Endodermal cell (in vitro differentiated cells): ENCODE data around the gene RAX2. TPM values are rescaled to one million over a fixed set of nuclear protein-coding genes. Genes with fewer than 3 reads are reported as not detected.
A peak's percentile ranks its signal among the peaks of the same experiment; 100 is the strongest.

Experiments used
- DNase-seq: peaks from one replicate; pipeline ENCODE4 v3.0.0-alpha.2; 2017
- H3K27ac ChIP-seq: 2 replicates; pipeline ENCODE4 v1.5.1; 2013; ENCODE audit warnings: mild to moderate bottlenecking, low read depth, low read length, moderate library complexity
- H3K27me3 ChIP-seq: 2 replicates; pipeline ENCODE4 v1.6.1; 2013; ENCODE audit warnings: mild to moderate bottlenecking, low read length, moderate library complexity; ENCODE audit not compliant: insufficient read depth, control insufficient read depth, poor library complexity, severe bottlenecking
- H3K36me3 ChIP-seq: 2 replicates; pipeline ENCODE4 v1.7.0; 2013; ENCODE audit warnings: mild to moderate bottlenecking, low read length, moderate library complexity; ENCODE audit not compliant: control insufficient read depth, insufficient read depth
- H3K4me1 ChIP-seq: one replicate; pipeline ENCODE4 v1.7.0; 2013; ENCODE audit warnings: low read length; ENCODE audit not compliant: control insufficient read depth, insufficient read depth
- H3K4me3 ChIP-seq: 2 replicates; pipeline ENCODE4 v1.5.1; 2013; ENCODE audit warnings: mild to moderate bottlenecking, low read length, moderate library complexity
- H3K9ac ChIP-seq: 2 replicates; pipeline ENCODE4 v1.6.1; 2013; ENCODE audit warnings: mild to moderate bottlenecking, low read length, moderate library complexity; ENCODE audit not compliant: poor library complexity, severe bottlenecking; ENCODE audit errors: extremely low read depth
- H3K9me3 ChIP-seq: 2 replicates; pipeline ENCODE4 v1.6.1; 2013; ENCODE audit warnings: mild to moderate bottlenecking, low read length, moderate library complexity; ENCODE audit not compliant: control insufficient read depth
- H3K27ac Mint-ChIP-seq: 2 replicates; pipeline ENCODE4 v1.8.0; 2020; ENCODE audit warnings: mixed read lengths
- H3K27me3 Mint-ChIP-seq: 2 replicates; pipeline ENCODE4 v1.8.0; 2021; ENCODE audit warnings: mild to moderate bottlenecking, mixed read lengths; ENCODE audit not compliant: insufficient read depth
- H3K36me3 Mint-ChIP-seq: 2 replicates; pipeline ENCODE4 v1.8.0; 2020; ENCODE audit warnings: low read depth, mixed read lengths
- H3K4me1 Mint-ChIP-seq: 2 replicates; pipeline ENCODE4 v1.8.0; 2020; ENCODE audit warnings: mixed read lengths
- H3K4me3 Mint-ChIP-seq: 2 replicates; pipeline ENCODE4 v1.8.0; 2020; ENCODE audit warnings: mild to moderate bottlenecking, moderate library complexity, mixed read lengths
- H3K9me3 Mint-ChIP-seq: 2 replicates; pipeline ENCODE4 v1.8.0; 2020; ENCODE audit warnings: mild to moderate bottlenecking, mixed read lengths
- CTCF ChIP-seq: fragments of 200-600 bp; sonication (generic); conservative IDR thresholded peaks from 2 replicates; pipeline ENCODE4 v1.5.0; 2021; ENCODE audit warnings: antibody characterized with exemption, mild to moderate bottlenecking
- WGBS, 2 experiments: methylation state at CpG; one replicate each; pipeline versions ENCODE4 v1.1.5 to v1.1.7; 2013; ENCODE audit warnings: missing lambda C conversion rate in 2 of 2, mixed read lengths in 1 of 2; ENCODE audit not compliant: insufficient coverage in 1 of 2, insufficient read length in 1 of 2; 5-methylcytosine and 5-hydroxymethylcytosine counted together
- total RNA-seq, 2 donors: library from RNA; stranded (reverse); fragmentation: NEBNext Ultra II Directional in 1 of 2; extraction: Animal tissue kit (Norgen Biotek cat#: 25700) in 1 of 2; gene quantifications; 2 replicates in 1 of 2; 3 replicates in 1 of 2; pipeline ENCODE4 v1.2.1, GENCODE V29; 2021

RAX2 gene
- total RNA-seq, 2 donors from 2014 or later, result not detected

DNA sequence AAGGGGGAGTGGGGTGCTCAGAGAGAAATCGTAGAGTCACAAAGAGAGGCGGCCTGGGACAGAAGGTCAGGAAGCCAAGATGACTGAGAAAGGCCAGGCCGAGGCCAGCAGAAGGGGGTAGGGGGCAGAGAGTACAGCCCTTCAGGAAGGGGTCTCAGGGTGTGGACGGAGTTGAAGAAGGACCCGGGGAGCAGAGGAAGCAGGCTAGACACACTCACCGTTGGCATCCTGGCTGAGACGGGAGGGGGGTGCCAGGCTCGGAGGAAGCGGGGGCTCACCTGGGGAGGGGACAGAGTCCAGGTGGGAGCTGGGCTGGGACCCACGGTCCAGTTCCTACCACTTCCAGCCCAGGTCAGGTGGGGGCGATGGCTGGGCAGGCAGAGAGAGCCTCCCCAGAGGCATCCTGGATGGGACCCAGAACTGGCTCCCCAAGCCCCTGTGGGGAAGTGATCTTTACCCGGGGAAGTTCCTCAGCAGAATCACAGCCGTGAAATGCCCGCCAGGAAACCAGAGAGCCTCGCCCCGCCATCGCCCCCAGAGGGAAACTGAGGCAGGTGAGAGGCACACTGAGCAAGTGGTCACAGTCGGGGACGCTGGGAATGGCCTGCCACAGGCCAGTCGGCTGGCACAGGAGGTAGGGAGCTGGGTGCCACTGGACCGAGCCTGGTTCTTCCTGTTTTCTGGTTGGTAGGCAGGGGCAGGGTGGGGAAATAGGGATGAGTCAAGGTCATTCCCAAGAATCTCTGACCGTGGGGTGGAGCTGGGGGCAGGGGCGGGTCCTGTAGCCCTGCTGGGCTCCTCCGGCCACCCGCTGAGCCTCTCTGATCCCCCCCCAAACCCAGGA lies 12.8 kb upstream of the RAX2 start:
- peak; percentile 49 for DNase-seq
- peaks cover 9% of the 10 kb centered on the region for H3K36me3 Mint-ChIP-seq
- 45 to 54% methylated on average over 14 to 25 of the region's 25 CpGs for WGBS, 2 experiments
- Histone ChIP-seq H3K9ac (no peak overlapping the region), H3K36me3 (no peaks in the 10 kb centered on the region), H3K4me1 (no peaks in the 10 kb centered on the region), H3K27ac (no peak overlapping the region), H3K4me3 (peak overlapping the region; percentile 65), H3K27me3 (peaks cover 30% of the 10 kb centered on the region), H3K9me3 (peaks cover 20% of the 10 kb centered on the region)
- H3K4me1 Mint-ChIP-seq, result no peaks in the 10 kb centered on the region
- H3K4me3 Mint-ChIP-seq, result peak overlapping the region; percentile 55
- no peak overlapping the region for H3K27ac Mint-ChIP-seq
- H3K9me3 Mint-ChIP-seq, result peaks cover 21% of the 10 kb centered on the region
- H3K27me3 Mint-ChIP-seq, result peaks cover 53% of the 10 kb centered on the region
- TF ChIP-seq CTCF, result no peak

GRCh38 chr19:3783660-3784584 lies 11.9 kb upstream of the RAX2 start:
- H3K9me3 Mint-ChIP-seq, result peaks cover 21% of the 10 kb centered on the region
- no peaks in the 10 kb centered on the region for H3K36me3 ChIP-seq
- 61 to 76% methylated on average over 26 to 49 of the region's 49 CpGs for WGBS, 2 experiments
- no peak overlapping the region for H3K27ac ChIP-seq
- H3K4me3 ChIP-seq, result no peak overlapping the region
- H3K9ac ChIP-seq, result no peak overlapping the region
- H3K4me1 ChIP-seq, result no peaks in the 10 kb centered on the region
- H3K4me3 Mint-ChIP-seq, result peak overlapping the region; percentile 55
- peak; percentile 70 for TF ChIP-seq CTCF
- peaks cover 20% of the 10 kb centered on the region for H3K9me3 ChIP-seq
- peaks cover 9% of the 10 kb centered on the region for H3K36me3 Mint-ChIP-seq
- H3K4me1 Mint-ChIP-seq, result no peaks in the 10 kb centered on the region
- H3K27me3 Mint-ChIP-seq, result peaks cover 51% of the 10 kb centered on the region
- H3K27me3 ChIP-seq, result peaks cover 30% of the 10 kb centered on the region
- H3K27ac Mint-ChIP-seq, result no peak overlapping the region
- DNase-seq, result peak; percentile 86

GRCh38 chr19:3782903-3783302 lies 10.9 kb upstream of the RAX2 start:
- Histone ChIP-seq H3K9me3 (peaks cover 20% of the 10 kb centered on the region), H3K4me3 (no peak overlapping the region), H3K4me1 (no peaks in the 10 kb centered on the region), H3K27ac (no peak overlapping the region), H3K27me3 (peaks cover 30% of the 10 kb centered on the region), H3K36me3 (no peaks in the 10 kb centered on the region), H3K9ac (no peak overlapping the region)
- H3K36me3 Mint-ChIP-seq, result peaks cover 9% of the 10 kb centered on the region
- H3K4me1 Mint-ChIP-seq, result no peaks in the 10 kb centered on the region
- no peak overlapping the region for H3K27ac Mint-ChIP-seq
- H3K4me3 Mint-ChIP-seq, result no peak overlapping the region
- H3K27me3 Mint-ChIP-seq, result peaks cover 51% of the 10 kb centered on the region
- peaks cover 21% of the 10 kb centered on the region for H3K9me3 Mint-ChIP-seq
- 91 to 95% methylated on average over 6 to 13 of the region's 13 CpGs for WGBS, 2 experiments
- no peak for TF ChIP-seq CTCF
- DNase-seq, result peak; percentile 37
